Thyroid gland (tissue), 4 donors: ENCODE data around the gene OAT. TPM values are rescaled to one million over a fixed set of nuclear protein-coding genes. Genes with fewer than 3 reads are reported as not detected.
"Not testable (repeated sequence)": the region's sequence is repeated elsewhere in the genome, so short reads cannot be mapped to it uniquely, and the experiment has no call there.

Source experiments
- DNase-seq, 2 donors: peaks; one replicate each; pipeline ENCODE4 v3.0.0-alpha.2; 2019
- H3K27ac ChIP-seq, 3 donors: fragments of 200-600 bp; sonication (generic); 1 replicate in 2 of 3; 2 replicates in 1 of 3; pipeline ENCODE4 v1.5.1; 2016 to 2019; ENCODE audit warnings: mild to moderate bottlenecking in 1 of 3, moderate library complexity in 1 of 3
- H3K27me3 ChIP-seq: fragments of 200-600 bp; sonication (generic); one replicate; pipeline ENCODE4 v1.5.1; 2019
- H3K36me3 ChIP-seq, 2 donors: fragments of 200-600 bp; sonication (generic); one replicate each; pipeline ENCODE4 v1.5.1; 2016 to 2019
- H3K4me1 ChIP-seq, 2 donors: fragments of 200-600 bp; sonication (generic); one replicate each; pipeline ENCODE4 v1.5.1; 2017 to 2019
- H3K4me3 ChIP-seq, 3 donors: fragments of 200-600 bp; sonication (generic); replicated peaks in 1 of 3; 1 replicate in 2 of 3; 2 replicates in 1 of 3; pipeline ENCODE4 v1.5.1; 2016; ENCODE audit warnings: mild to moderate bottlenecking in 1 of 3
- H3K9me3 ChIP-seq: fragments of 200-600 bp; sonication (generic); one replicate; pipeline ENCODE4 v1.5.1; 2017
- POLR2A ChIP-seq, 2 donors: fragments of 450-650 bp; IDR thresholded peaks; one replicate each; pipeline ENCODE4 v1.6.1; 2017; ENCODE audit warnings: antibody characterized with exemption in 2 of 2, mild to moderate bottlenecking in 2 of 2, moderate library complexity in 1 of 2
- WGBS, 2 donors: methylation state at CpG; one replicate each; pipeline ENCODE4 v1.1.5; 2017; 5-methylcytosine and 5-hydroxymethylcytosine counted together
- intact Hi-C: fragments of 100-400 bp; cut with DNase I; formaldehyde crosslinking; loops from one replicate; pipeline ENCODE4 v1.15.1; 2023
- total RNA-seq, 4 donors: library from RNA; depleted of rRNA; stranded (reverse); fragments of >200 nt; gene quantifications; one replicate each; pipeline ENCODE4 v1.2.3, GENCODE V29; 2016
- TF ChIP-seq, protein P1 (sequence below), 6 experiments: fragments of 200-600 bp in 3 of 6; fragments of 450-650 bp in 3 of 6; sonication (generic) in 3 of 6; IDR thresholded peaks; one replicate each; pipeline ENCODE4 v1.5.1; 2016 to 2019; ENCODE audit warnings: antibody characterized with exemption in 6 of 6, mild to moderate bottlenecking in 2 of 6, inconsistent platforms in 1 of 6, moderate library complexity in 1 of 6

Gene OAT
- total RNA-seq, 4 donors from 2014 or later: 75.3 to 111 (median 95.8) TPM

DNA sequence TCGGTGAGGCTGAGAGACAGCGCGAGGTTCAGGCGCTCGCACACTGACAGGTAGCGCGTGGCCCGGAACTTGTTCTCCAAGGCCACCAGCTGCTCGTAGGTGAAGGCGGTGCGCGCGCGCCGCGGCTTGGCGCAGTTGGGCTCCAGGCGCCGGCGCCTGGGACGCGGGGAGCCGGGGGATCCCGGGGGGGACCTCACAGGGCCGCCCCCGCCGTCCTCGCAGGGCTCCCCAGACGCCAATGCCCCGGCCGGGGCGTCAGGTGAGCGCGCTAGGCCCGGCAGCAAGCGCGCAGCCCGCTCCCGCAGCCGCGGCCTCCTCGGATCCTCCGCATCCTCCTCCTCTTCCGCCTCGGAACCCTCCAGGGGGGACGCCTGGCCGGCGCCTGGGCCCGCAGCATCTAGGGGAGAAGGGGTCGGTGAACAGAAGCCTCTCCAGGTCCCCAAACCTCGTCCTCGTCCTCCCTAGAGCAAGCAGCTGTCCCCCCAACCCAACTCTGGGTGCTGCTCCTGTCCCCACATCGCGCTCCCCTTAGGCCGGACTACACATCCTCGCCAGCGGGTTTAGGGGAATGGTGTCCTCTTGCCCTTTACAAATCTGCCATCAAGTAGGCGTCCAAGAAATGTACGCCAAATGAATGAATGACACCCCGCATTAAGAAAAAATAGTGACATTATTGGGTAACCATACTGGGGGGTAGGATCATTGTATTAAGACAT is 29.2 kb upstream of the OAT start:
- Histone ChIP-seq H3K4me3 (peak overlapping the region in 1 of 3 donors; percentile 19), H3K9me3 (no peaks in the 10 kb centered on the region), H3K36me3 (no peaks in the 10 kb centered on the region), H3K4me1 (peaks cover 11 to 33% of the 10 kb centered on the region in 2 donors), H3K27me3 (peaks cover 14% of the 10 kb centered on the region), H3K27ac (no peak overlapping the region)
- DNase-seq: peak; percentile 33 to 35
- intact Hi-C loops: no loop called here
- WGBS, 2 donors: 8 to 12% methylated on average over 9 to 24 of the region's 60 CpGs
- no peak for TF ChIP-seq POLR2A (IDR thresholded peaks at IDR 0.05)

- intact Hi-C loops: no loop called here
- no peak for DNase-seq
- Histone ChIP-seq H3K27me3 (peaks cover 14% of the 10 kb centered on the region), H3K36me3 (no peaks in the 10 kb centered on the region), H3K27ac (no peak overlapping the region), H3K9me3 (no peaks in the 10 kb centered on the region), H3K4me3 (peak overlapping the region in 1 of 3 donors; percentile 19), H3K4me1 (peaks cover 11 to 33% of the 10 kb centered on the region in 2 donors)
- 30 to 31% methylated on average over 25 to 39 of the region's 71 CpGs for WGBS, 2 donors
- TF ChIP-seq POLR2A (IDR thresholded peaks at IDR 0.05): no peak
- TF ChIP-seq, protein P1, sequence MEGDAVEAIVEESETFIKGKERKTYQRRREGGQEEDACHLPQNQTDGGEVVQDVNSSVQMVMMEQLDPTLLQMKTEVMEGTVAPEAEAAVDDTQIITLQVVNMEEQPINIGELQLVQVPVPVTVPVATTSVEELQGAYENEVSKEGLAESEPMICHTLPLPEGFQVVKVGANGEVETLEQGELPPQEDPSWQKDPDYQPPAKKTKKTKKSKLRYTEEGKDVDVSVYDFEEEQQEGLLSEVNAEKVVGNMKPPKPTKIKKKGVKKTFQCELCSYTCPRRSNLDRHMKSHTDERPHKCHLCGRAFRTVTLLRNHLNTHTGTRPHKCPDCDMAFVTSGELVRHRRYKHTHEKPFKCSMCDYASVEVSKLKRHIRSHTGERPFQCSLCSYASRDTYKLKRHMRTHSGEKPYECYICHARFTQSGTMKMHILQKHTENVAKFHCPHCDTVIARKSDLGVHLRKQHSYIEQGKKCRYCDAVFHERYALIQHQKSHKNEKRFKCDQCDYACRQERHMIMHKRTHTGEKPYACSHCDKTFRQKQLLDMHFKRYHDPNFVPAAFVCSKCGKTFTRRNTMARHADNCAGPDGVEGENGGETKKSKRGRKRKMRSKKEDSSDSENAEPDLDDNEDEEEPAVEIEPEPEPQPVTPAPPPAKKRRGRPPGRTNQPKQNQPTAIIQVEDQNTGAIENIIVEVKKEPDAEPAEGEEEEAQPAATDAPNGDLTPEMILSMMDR (IDR thresholded peaks at IDR 0.05): no peak
Measured at GRCh38 chr10:124446830-124447750, 28.4 kb upstream of the OAT start.

DNA sequence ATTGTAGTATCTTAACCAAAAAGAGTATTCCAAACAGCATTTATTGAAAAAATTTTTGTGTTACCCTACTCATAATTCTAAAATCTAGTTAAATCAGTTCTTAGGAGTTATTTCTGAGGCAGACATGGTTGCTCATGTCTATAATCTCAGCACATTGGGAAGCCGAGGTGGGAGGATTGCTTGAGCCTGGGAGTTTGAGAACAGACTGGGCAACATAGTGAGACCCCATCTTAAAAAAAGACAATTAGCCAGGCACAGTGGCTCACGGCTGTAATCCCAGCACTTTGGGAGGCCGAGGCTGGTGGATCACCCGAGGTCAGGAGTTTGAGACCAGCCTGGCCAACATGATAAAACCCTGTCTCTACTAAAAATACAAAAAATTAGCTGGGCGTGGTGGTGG is 23.0 kb upstream of the OAT start:
- H3K4me3 ChIP-seq, H3K27me3 ChIP-seq, intact Hi-C loops, H3K9me3 ChIP-seq, H3K27ac ChIP-seq, DNase-seq, H3K4me1 ChIP-seq, H3K36me3 ChIP-seq: not testable (repeated sequence)
- 85 to 86% methylated on average over 5 of the region's 5 CpGs for WGBS, 2 donors

DNA sequence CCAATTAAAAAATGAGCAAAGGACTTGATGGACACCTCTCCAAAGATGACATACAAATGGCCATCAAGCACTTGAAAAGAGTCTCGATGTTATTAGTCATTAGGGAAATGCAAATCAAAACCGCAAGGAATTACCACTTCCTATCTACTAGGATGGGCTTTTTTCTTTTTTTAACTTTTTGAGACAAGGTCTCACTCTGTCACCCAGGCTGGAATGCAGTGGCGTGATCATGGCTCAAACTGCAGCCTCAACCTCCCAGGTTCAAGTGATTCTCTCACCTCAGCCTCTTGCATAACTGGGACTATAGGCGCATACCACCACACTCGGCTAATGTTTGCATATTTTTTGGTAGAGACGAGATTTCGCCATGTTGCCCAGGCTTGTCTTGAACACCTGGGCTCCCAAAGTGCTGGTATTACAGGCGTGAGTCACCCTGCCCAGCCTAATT is 17.5 kb upstream of the OAT start:
- Histone ChIP-seq H3K27ac (no peak overlapping the region), H3K4me1 (no peaks in the 10 kb centered on the region), H3K9me3 (no peaks in the 10 kb centered on the region), H3K27me3 (no peaks in the 10 kb centered on the region), H3K36me3 (no peaks in the 10 kb centered on the region), H3K4me3 (no peak overlapping the region)
- intact Hi-C loops: no loop called here
- DNase-seq: no peak
- TF ChIP-seq, protein P1 (IDR thresholded peaks at IDR 0.05): no peak
- TF ChIP-seq POLR2A (IDR thresholded peaks at IDR 0.05): no peak
- 86 to 91% methylated on average over 8 of the region's 8 CpGs for WGBS, 2 donors

GRCh38 chr10:124435683-124436082 is 17.0 kb upstream of the OAT start:
- H3K36me3 ChIP-seq, H3K4me3 ChIP-seq, H3K4me1 ChIP-seq, DNase-seq, H3K9me3 ChIP-seq, intact Hi-C loops, H3K27ac ChIP-seq, H3K27me3 ChIP-seq: not testable (repeated sequence)
- 96 to 99% methylated on average over 4 of the region's 4 CpGs for WGBS, 2 donors

DNA sequence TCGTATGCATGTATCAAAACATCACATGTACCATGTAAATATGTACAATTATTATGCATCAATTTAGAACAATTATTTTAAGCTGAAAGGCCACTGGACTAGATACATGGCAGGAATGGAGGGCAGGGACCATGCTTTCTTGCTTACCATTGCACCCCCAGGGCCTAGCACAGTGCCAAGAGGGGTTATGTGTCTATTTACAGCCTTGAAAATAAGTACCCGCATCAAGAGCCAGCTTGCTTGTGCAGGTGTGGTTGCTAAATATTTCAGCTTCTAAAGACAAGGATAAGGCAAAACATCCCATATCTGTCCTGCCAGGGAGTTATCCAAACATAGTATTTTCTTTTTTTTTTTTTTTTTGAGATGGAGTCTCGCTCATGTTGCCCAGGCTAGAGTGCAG is 14.7 kb upstream of the OAT start:
- Histone ChIP-seq H3K36me3 (no peaks in the 10 kb centered on the region), H3K4me1 (no peaks in the 10 kb centered on the region), H3K27ac (no peak overlapping the region), H3K27me3 (no peaks in the 10 kb centered on the region), H3K9me3 (no peaks in the 10 kb centered on the region), H3K4me3 (no peak overlapping the region)
- 85 to 87% methylated on average over 3 of the region's 3 CpGs for WGBS, 2 donors
- DNase-seq: no peak
- TF ChIP-seq, protein P1 (IDR thresholded peaks at IDR 0.05): no peak
- no peak for TF ChIP-seq POLR2A (IDR thresholded peaks at IDR 0.05)
- intact Hi-C loops: no loop called here
